Stimulated activated CD4-positive, alpha-beta T cell treated with anti-CD3 and anti-CD28 coated beads, Interleukin-4, amount 100 ng/mL, for 1 hour (primary cell): ENCODE results near the gene PDE10A.
"Not testable (repeated sequence)": the region's sequence is repeated elsewhere in the genome, so short reads cannot be mapped to it uniquely, and the experiment has no call there.

Source experiments
- DNase-seq: peaks from one replicate; pipeline ENCODE4 v3.0.0-alpha.2; 2020

Gene PDE10A

GRCh38 chr6:165519316-165519715 lies 143.7 kb downstream of the PDE10A start:
- no peak for DNase-seq

- no peak for DNase-seq
These were observed 146.9 kb downstream of the PDE10A start for GRCh38 chr6:165515963-165516624.

- DNase-seq = no peak
These were observed 148.4 kb downstream of the PDE10A start for GRCh38 chr6:165514621-165515020.

- DNase-seq = no peak
These were observed 151.2 kb downstream of the PDE10A start for GRCh38 chr6:165511807-165512206.

- DNase-seq = no peak
These were observed 154.6 kb downstream of the PDE10A start for GRCh38 chr6:165508321-165508869.

GRCh38 chr6:165506657-165507056 lies 156.4 kb downstream of the PDE10A start:
- no peak for DNase-seq

- DNase-seq = not testable (repeated sequence)
These were observed 162.7 kb downstream of the PDE10A start for GRCh38 chr6:165500214-165500907.

- DNase-seq = no peak
These were observed 165.6 kb downstream of the PDE10A start for GRCh38 chr6:165497472-165497871.

- DNase-seq = no peak
These were observed 174.3 kb downstream of the PDE10A start for GRCh38 chr6:165488624-165489295.

- no peak for DNase-seq
These were observed 175.1 kb downstream of the PDE10A start for GRCh38 chr6:165487950-165488349.

- DNase-seq = no peak
These were observed 175.7 kb downstream of the PDE10A start for GRCh38 chr6:165487347-165487746.

- no peak for DNase-seq
These were observed 176.6 kb downstream of the PDE10A start for GRCh38 chr6:165486183-165487137.

- DNase-seq = no peak
These were observed 178.7 kb downstream of the PDE10A start for GRCh38 chr6:165484178-165484889.

- DNase-seq = no peak
These were observed 181.1 kb downstream of the PDE10A start for GRCh38 chr6:165481921-165482320.

GRCh38 chr6:165480916-165481315 lies 182.1 kb downstream of the PDE10A start:
- DNase-seq = no peak

- DNase-seq = no peak
These were observed 184.5 kb downstream of the PDE10A start for GRCh38 chr6:165478581-165478980.

GRCh38 chr6:165469483-165469882 lies 193.6 kb downstream of the PDE10A start:
- DNase-seq = no peak

- no peak for DNase-seq
These were observed 194.5 kb downstream of the PDE10A start for GRCh38 chr6:165468340-165469235.

- DNase-seq = not testable (repeated sequence)
These were observed 199.5 kb downstream of the PDE10A start for GRCh38 chr6:165463499-165463898.

GRCh38 chr6:165459605-165460301 lies 203.3 kb downstream of the PDE10A start:
- not testable (repeated sequence) for DNase-seq
